Activated CD4-positive, alpha-beta memory T cell treated with anti-CD3 and anti-CD28 coated beads for 36 hours (primary cell): ENCODE data around the gene PNPLA5. TPM values are rescaled to one million over a fixed set of nuclear protein-coding genes. Genes with fewer than 3 reads are reported as not detected.

Experiments
- CTCF ChIA-PET: fragments of 350-600 bp; sonication (Branson Sonifier 250); formaldehyde crosslinking; loops from one replicate; lab custom pipeline; 2021; ENCODE audit warnings: antibody characterized with exemption, inconsistent platforms; lab: Charles Lee
- POLR2A ChIA-PET: fragments of 350-600 bp; sonication (Branson Sonifier 250); formaldehyde crosslinking; loops from one replicate; lab custom pipeline; 2021; ENCODE audit warnings: antibody characterized with exemption; lab: Charles Lee
- DNase-seq: peaks from one replicate; pipeline ENCODE4 v3.0.0-alpha.2; 2020
- H3K27ac Mint-ChIP-seq: one replicate; pipeline ENCODE4 v1.8.0; 2021; ENCODE audit warnings: mixed read lengths
- H3K27me3 Mint-ChIP-seq: one replicate; pipeline ENCODE4 v1.8.0; 2021; ENCODE audit warnings: mixed read lengths
- H3K36me3 Mint-ChIP-seq: one replicate; pipeline ENCODE4 v1.8.0; 2021; ENCODE audit warnings: mixed read lengths
- H3K4me1 Mint-ChIP-seq: one replicate; pipeline ENCODE4 v1.8.0; 2021; ENCODE audit warnings: low read depth, mixed read lengths
- H3K4me3 Mint-ChIP-seq: one replicate; pipeline ENCODE4 v1.8.0; 2021; ENCODE audit warnings: mild to moderate bottlenecking, mixed read lengths
- H3K9me3 Mint-ChIP-seq: one replicate; pipeline ENCODE4 v1.8.0; 2021; ENCODE audit warnings: mixed read lengths
- intact Hi-C: fragments of 100-400 bp; cut with micrococcal nuclease; formaldehyde crosslinking; loops from one replicate; pipeline ENCODE4 v1.15.1; 2023
- total RNA-seq, 2 experiments: library from RNA; stranded (reverse); gene quantifications; one replicate each; pipeline ENCODE4 v1.2.3, GENCODE V29; 2021

PNPLA5 gene
- total RNA-seq, 2 experiments from 2014 or later, result not detected

- no peak overlapping the region for H3K4me3 Mint-ChIP-seq
- intact Hi-C loops, result no loop called here
- no peaks in the 10 kb centered on the region for H3K4me1 Mint-ChIP-seq
- POLR2A ChIA-PET, result no interaction called here
- no peak overlapping the region for H3K27ac Mint-ChIP-seq
- CTCF ChIA-PET, result no interaction called here
- H3K27me3 Mint-ChIP-seq, result peaks cover 9% of the 10 kb centered on the region
- no peak for DNase-seq
- no peaks in the 10 kb centered on the region for H3K9me3 Mint-ChIP-seq
- H3K36me3 Mint-ChIP-seq, result no peaks in the 10 kb centered on the region
These were observed 53.7 kb downstream of the PNPLA5 start for GRCh38 chr22:43838161-43838560.

GRCh38 chr22:43837666-43838065 lies 54.1 kb downstream of the PNPLA5 start:
- DNase-seq, result no peak
- no peaks in the 10 kb centered on the region for H3K36me3 Mint-ChIP-seq
- intact Hi-C loops, result no loop called here
- H3K27ac Mint-ChIP-seq, result no peak overlapping the region
- no peaks in the 10 kb centered on the region for H3K9me3 Mint-ChIP-seq
- ChIA-PET POLR2A (no interaction called here), CTCF (no interaction called here)
- no peaks in the 10 kb centered on the region for H3K4me1 Mint-ChIP-seq
- H3K4me3 Mint-ChIP-seq, result no peak overlapping the region
- H3K27me3 Mint-ChIP-seq, result peaks cover 12% of the 10 kb centered on the region

GRCh38 chr22:43835736-43836135 lies 56.1 kb downstream of the PNPLA5 start:
- CTCF ChIA-PET, result no interaction called here
- H3K4me3 Mint-ChIP-seq, result no peak overlapping the region
- no peaks in the 10 kb centered on the region for H3K9me3 Mint-ChIP-seq
- H3K27me3 Mint-ChIP-seq, result peaks cover 12% of the 10 kb centered on the region
- H3K4me1 Mint-ChIP-seq, result no peaks in the 10 kb centered on the region
- no peaks in the 10 kb centered on the region for H3K36me3 Mint-ChIP-seq
- DNase-seq, result no peak
- intact Hi-C loops, result no loop called here
- POLR2A ChIA-PET, result no interaction called here
- no peak overlapping the region for H3K27ac Mint-ChIP-seq

GRCh38 chr22:43835166-43835565 lies 56.6 kb downstream of the PNPLA5 start:
- H3K4me3 Mint-ChIP-seq, result no peak overlapping the region
- H3K27ac Mint-ChIP-seq, result no peak overlapping the region
- no peaks in the 10 kb centered on the region for H3K9me3 Mint-ChIP-seq
- H3K27me3 Mint-ChIP-seq, result peaks cover 12% of the 10 kb centered on the region
- no peaks in the 10 kb centered on the region for H3K4me1 Mint-ChIP-seq
- intact Hi-C loops, result no loop called here
- no peaks in the 10 kb centered on the region for H3K36me3 Mint-ChIP-seq
- CTCF ChIA-PET, result no interaction called here
- no peak for DNase-seq
- POLR2A ChIA-PET, result no interaction called here

- CTCF ChIA-PET, result no interaction called here
- POLR2A ChIA-PET, result no interaction called here
These were observed 58.2 kb downstream of the PNPLA5 start for GRCh38 chr22:43833286-43834240.

GRCh38 chr22:43832393-43833265 lies 59.2 kb downstream of the PNPLA5 start:
- CTCF ChIA-PET, result no interaction called here

More at GRCh38 chr22:43833286-43834240, 58.2 kb downstream of the PNPLA5 start:
- no peak for DNase-seq
- Mint-ChIP-seq H3K27me3 (peaks cover 12% of the 10 kb centered on the region), H3K27ac (no peak overlapping the region), H3K4me1 (no peaks in the 10 kb centered on the region), H3K9me3 (no peaks in the 10 kb centered on the region), H3K4me3 (no peak overlapping the region), H3K36me3 (no peaks in the 10 kb centered on the region)
- intact Hi-C loops, result no loop called here

GRCh38 chr22:43831561-43832392 lies 60.0 kb downstream of the PNPLA5 start:
- CTCF ChIA-PET, result no interaction called here
- DNase-seq, result no peak
- no peak overlapping the region for H3K27ac Mint-ChIP-seq
- H3K27me3 Mint-ChIP-seq, result peaks cover 12% of the 10 kb centered on the region
- H3K4me3 Mint-ChIP-seq, result no peak overlapping the region
- intact Hi-C loops, result no loop called here
- no peaks in the 10 kb centered on the region for H3K9me3 Mint-ChIP-seq
- H3K4me1 Mint-ChIP-seq, result no peaks in the 10 kb centered on the region
- POLR2A ChIA-PET, result no interaction called here
- H3K36me3 Mint-ChIP-seq, result no peaks in the 10 kb centered on the region

More at GRCh38 chr22:43832393-43833265, 59.2 kb downstream of the PNPLA5 start:
- DNase-seq, result no peak
- Mint-ChIP-seq H3K27me3 (peaks cover 12% of the 10 kb centered on the region), H3K4me3 (no peak overlapping the region), H3K36me3 (no peaks in the 10 kb centered on the region), H3K9me3 (no peaks in the 10 kb centered on the region), H3K4me1 (no peaks in the 10 kb centered on the region), H3K27ac (no peak overlapping the region)
- intact Hi-C loops, result no loop called here
- POLR2A ChIA-PET, result no interaction called here

- intact Hi-C loops, result no loop called here
- DNase-seq, result no peak
- Mint-ChIP-seq H3K36me3 (no peaks in the 10 kb centered on the region), H3K9me3 (no peaks in the 10 kb centered on the region), H3K4me3 (no peak overlapping the region), H3K27me3 (peaks cover 12% of the 10 kb centered on the region), H3K4me1 (no peaks in the 10 kb centered on the region), H3K27ac (no peak overlapping the region)
- ChIA-PET POLR2A (no interaction called here), CTCF (no interaction called here)
These were observed 60.8 kb downstream of the PNPLA5 start for GRCh38 chr22:43830931-43831560.

GRCh38 chr22:43829904-43830851 lies 61.6 kb downstream of the PNPLA5 start:
- Mint-ChIP-seq H3K36me3 (no peaks in the 10 kb centered on the region), H3K27me3 (peaks cover 7% of the 10 kb centered on the region), H3K27ac (no peak overlapping the region), H3K4me3 (no peak overlapping the region), H3K4me1 (no peaks in the 10 kb centered on the region), H3K9me3 (no peaks in the 10 kb centered on the region)
- DNase-seq, result no peak
- CTCF ChIA-PET, result no interaction called here
- POLR2A ChIA-PET, result no interaction called here
- intact Hi-C loops, result no loop called here
